K562 (cell line): Measurements from ENCODE around the gene SMARCB1. TPM values are rescaled to one million over a fixed set of nuclear protein-coding genes. Genes with fewer than 3 reads are reported as not detected.

ENCODE experiments used
- BDP1 ChIP-seq: IDR thresholded peaks from 3 replicates; pipeline ENCODE4 v1.6.1; 2011; ENCODE audit not compliant: insufficient read length, insufficient read depth
- CBFB ChIP-seq: sonication (generic); formaldehyde crosslinking; IDR thresholded peaks from 2 replicates; pipeline ENCODE4 v1.4.0; 2020; ENCODE audit warnings: mild to moderate bottlenecking, missing genetic modification reagents
- CBX2 ChIP-seq: fragments of 200-600 bp; sonication (generic); IDR thresholded peaks from one replicate; pipeline ENCODE4 v1.6.1; 2012; ENCODE audit warnings: mild to moderate bottlenecking, low read length, inconsistent platforms; ENCODE audit not compliant: insufficient read depth, poor library complexity, severe bottlenecking
- EHMT2 ChIP-seq: fragments of 450-650 bp; IDR thresholded peaks from 2 replicates; pipeline ENCODE4 v1.6.1; 2018; ENCODE audit warnings: antibody characterized with exemption
- GABPB2 ChIP-seq: fragments of 250-450 bp; sonication (Bioruptor Pico); conservative IDR thresholded peaks from 2 replicates; pipeline ENCODE4 v1.5.1; 2021; ENCODE audit warnings: mild to moderate bottlenecking
- GATAD2B ChIP-seq: fragments of 450-650 bp; IDR thresholded peaks from 2 replicates; pipeline ENCODE4 v1.6.1; 2017; ENCODE audit warnings: mild to moderate bottlenecking, borderline replicate concordance
- HDAC6 ChIP-seq: IDR thresholded peaks from 2 replicates; pipeline ENCODE4 v1.6.1; 2012; ENCODE audit warnings: low read depth, mild to moderate bottlenecking, control low read depth, inconsistent platforms, low read length, moderate library complexity
- MGA ChIP-seq: fragments of 450-650 bp; IDR thresholded peaks from 2 replicates; pipeline ENCODE4 v1.6.1; 2016; ENCODE audit warnings: mild to moderate bottlenecking, moderate library complexity
- MYNN ChIP-seq, 2 experiments: sonication (generic); formaldehyde crosslinking in 1 of 2; IDR thresholded peaks; 2 replicates each; pipeline versions ENCODE4 v1.5.0 to v1.6.1; 2016 to 2020; ENCODE audit warnings: antibody characterized with exemption in 1 of 2, missing genetic modification reagents in 1 of 2
- NBN ChIP-seq: fragments of 450-650 bp; IDR thresholded peaks from 2 replicates; pipeline ENCODE4 v1.6.1; 2016; ENCODE audit warnings: low read depth, mild to moderate bottlenecking
- PHF8 ChIP-seq: fragments of 200-600 bp; sonication (generic); IDR thresholded peaks from 2 replicates; pipeline ENCODE4 v1.6.1; 2012; ENCODE audit warnings: mixed run types, mild to moderate bottlenecking, inconsistent platforms, low read length, moderate library complexity, borderline replicate concordance
- ZHX1 ChIP-seq: fragments of 150-350 bp; conservative IDR thresholded peaks from 2 replicates; pipeline ENCODE4 v1.6.1; 2014; ENCODE audit warnings: low read length
- ZNF253 ChIP-seq: fragments of 250-450 bp; sonication (Bioruptor Pico); conservative IDR thresholded peaks from 2 replicates; pipeline ENCODE4 v1.6.1; 2021; ENCODE audit warnings: mild to moderate bottlenecking
- ZNF764 ChIP-seq: fragments of 250-450 bp; sonication (Bioruptor Pico); IDR thresholded peaks from 2 replicates; pipeline ENCODE4 v1.4.0; 2020; ENCODE audit warnings: low read depth, mild to moderate bottlenecking, moderate library complexity
- polyA plus RNA-seq, 8 experiments: library from polyadenylated mRNA; depleted of rRNA in 4 of 8; stranded (reverse) in 5 of 8; unstranded in 3 of 8; fragments of >200 nt; fragmentation: Nextera tagmentation in 2 of 8; fragmentation: Illumina TruSeq in 1 of 8; extraction: Ambion mirVana in 2 of 8; extraction: Trizol in 1 of 8; gene quantifications; 2 replicates each; pipeline versions ENCODE4 v1.2.1 to v1.2.3, GENCODE V29; 2011 to 2014; ENCODE audit warnings: inconsistent platforms in 1 of 8, missing spikeins in 1 of 8
- total RNA-seq, 7 experiments: library from RNA; depleted of rRNA in 6 of 7; stranded (reverse); fragments of >200 nt in 6 of 7; fragmentation: Illumina TruSeq in 2 of 7; extraction: Trizol in 2 of 7; gene quantifications; 2 replicates each; pipeline versions ENCODE4 v1.2.1 to v1.2.3, GENCODE V29; 2011 to 2021; ENCODE audit warnings: low replicate concordance in 1 of 7

Gene SMARCB1
- total and polyA plus RNA-seq, 9 of the 15 experiments (the other 6 are each of a cell fraction or from before 2014, with no cell fraction given) = 1.2 to 113 (median 65.4) TPM

- TF ChIP-seq MGA = peak; percentile 99
- no peak for TF ChIP-seq HDAC6
- no peak for TF ChIP-seq BDP1
- TF ChIP-seq ZNF253 = no peak
- TF ChIP-seq ZNF764 (CRISPR knock-in tag) = no peak
- peak; percentile 53; the same call in 1 of the 2 replicates for TF ChIP-seq PHF8
- no peak for TF ChIP-seq NBN
- TF ChIP-seq GABPB2 (CRISPR knock-in tag) = no peak
- TF ChIP-seq GATAD2B = no peak
- TF ChIP-seq ZHX1 = no peak
- TF ChIP-seq CBFB (CRISPR knock-in tag) = no peak
- TF ChIP-seq MYNN (IDR thresholded peaks at IDR 0.05) = no peak
- no peak for TF ChIP-seq MYNN (CRISPR knock-in tag; IDR thresholded peaks at IDR 0.05)
- TF ChIP-seq CBX2 = no peak
- TF ChIP-seq EHMT2 = no peak
These were observed 52.1 kb downstream of the SMARCB1 start, which contains the start of gene DERL3 (continued) for GRCh38 chr22:23838681-23839468.
